Measurements from ENCODE around the gene FEZ2. TPM values are rescaled to one million over a fixed set of nuclear protein-coding genes. Genes with fewer than 3 reads are reported as not detected.

The FEZ2 gene
- total and polyA plus RNA-seq, 9 of the 15 experiments (the other 6 are each of a cell fraction or from before 2014, with no cell fraction given) = 9.9 to 35.5 (median 20.1) TPM

DNA sequence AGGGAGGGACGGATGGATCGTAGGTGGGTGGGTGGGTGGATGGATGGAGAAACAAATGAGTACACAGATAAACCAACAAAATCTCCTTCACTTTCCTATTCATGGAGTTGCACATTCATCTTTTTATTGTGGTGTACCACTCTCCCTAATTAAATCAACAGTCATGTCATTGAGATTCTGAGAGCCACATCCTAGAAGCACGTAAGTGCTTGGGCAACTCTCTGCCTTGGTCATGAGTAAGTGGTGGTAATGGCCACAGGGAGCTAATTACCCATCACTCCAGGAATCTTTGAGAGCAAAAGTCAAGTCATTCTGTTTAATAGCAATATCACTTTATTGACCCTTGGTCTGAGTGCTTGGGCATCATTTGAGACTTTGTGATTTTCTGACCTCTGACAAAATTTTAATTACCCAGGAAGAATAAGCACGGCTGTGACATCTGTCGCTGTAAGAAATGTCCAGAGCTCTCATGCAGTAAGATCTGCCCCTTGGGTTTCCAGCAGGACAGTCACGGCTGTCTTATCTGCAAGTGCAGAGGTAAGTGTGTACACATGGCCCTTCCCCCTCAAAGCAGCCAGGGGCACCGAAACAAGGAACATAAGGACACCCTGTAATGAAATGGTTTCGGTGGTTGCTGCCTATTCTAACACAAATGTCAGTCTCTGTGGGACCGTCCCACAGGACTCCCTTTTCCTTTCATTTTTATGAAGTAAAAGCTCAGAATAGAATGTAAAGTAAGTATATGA is 85.9 kb downstream of the FEZ2 start (continued):
- no peak for TF ChIP-seq JUND (IDR thresholded peaks at IDR 0.05; ENCODE audit: borderline replicate concordance, low read depth, low read length)
- TF ChIP-seq JUND (tag; IDR thresholded peaks at IDR 0.05; ENCODE audit: borderline replicate concordance, low read depth, low read length) = no peak; the same call in 2 of the 3 replicates
- TF ChIP-seq SMARCE1 (IDR thresholded peaks at IDR 0.05) = peak; percentile 74; the same call in 1 of the 2 replicates
- TF ChIP-seq, protein P1, sequence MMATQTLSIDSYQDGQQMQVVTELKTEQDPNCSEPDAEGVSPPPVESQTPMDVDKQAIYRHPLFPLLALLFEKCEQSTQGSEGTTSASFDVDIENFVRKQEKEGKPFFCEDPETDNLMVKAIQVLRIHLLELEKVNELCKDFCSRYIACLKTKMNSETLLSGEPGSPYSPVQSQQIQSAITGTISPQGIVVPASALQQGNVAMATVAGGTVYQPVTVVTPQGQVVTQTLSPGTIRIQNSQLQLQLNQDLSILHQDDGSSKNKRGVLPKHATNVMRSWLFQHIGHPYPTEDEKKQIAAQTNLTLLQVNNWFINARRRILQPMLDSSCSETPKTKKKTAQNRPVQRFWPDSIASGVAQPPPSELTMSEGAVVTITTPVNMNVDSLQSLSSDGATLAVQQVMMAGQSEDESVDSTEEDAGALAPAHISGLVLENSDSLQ (IDR thresholded peaks at IDR 0.05) = peak; percentile 20; the same call in 1 of the 2 replicates
- TF ChIP-seq TEAD4 (IDR thresholded peaks at IDR 0.05; ENCODE audit: low read length) = peak; percentile 83
- TF ChIP-seq TEAD4 (CRISPR knock-in tag; IDR thresholded peaks at IDR 0.05; ENCODE audit: borderline replicate concordance) = no peak
- TF ChIP-seq PML (IDR thresholded peaks at IDR 0.05; ENCODE audit: low read length) = 0 out of 2 replicates have a peak, but pooled peaks have one; percentile 44
- no peak for TF ChIP-seq SMARCA5 (IDR thresholded peaks at IDR 0.05)
- peak; percentile 43; the same call in 1 of the 2 replicates for TF ChIP-seq SMAD4 (CRISPR knock-in tag; conservative IDR thresholded peaks at IDR 0.05)
- TF ChIP-seq, protein P2, sequence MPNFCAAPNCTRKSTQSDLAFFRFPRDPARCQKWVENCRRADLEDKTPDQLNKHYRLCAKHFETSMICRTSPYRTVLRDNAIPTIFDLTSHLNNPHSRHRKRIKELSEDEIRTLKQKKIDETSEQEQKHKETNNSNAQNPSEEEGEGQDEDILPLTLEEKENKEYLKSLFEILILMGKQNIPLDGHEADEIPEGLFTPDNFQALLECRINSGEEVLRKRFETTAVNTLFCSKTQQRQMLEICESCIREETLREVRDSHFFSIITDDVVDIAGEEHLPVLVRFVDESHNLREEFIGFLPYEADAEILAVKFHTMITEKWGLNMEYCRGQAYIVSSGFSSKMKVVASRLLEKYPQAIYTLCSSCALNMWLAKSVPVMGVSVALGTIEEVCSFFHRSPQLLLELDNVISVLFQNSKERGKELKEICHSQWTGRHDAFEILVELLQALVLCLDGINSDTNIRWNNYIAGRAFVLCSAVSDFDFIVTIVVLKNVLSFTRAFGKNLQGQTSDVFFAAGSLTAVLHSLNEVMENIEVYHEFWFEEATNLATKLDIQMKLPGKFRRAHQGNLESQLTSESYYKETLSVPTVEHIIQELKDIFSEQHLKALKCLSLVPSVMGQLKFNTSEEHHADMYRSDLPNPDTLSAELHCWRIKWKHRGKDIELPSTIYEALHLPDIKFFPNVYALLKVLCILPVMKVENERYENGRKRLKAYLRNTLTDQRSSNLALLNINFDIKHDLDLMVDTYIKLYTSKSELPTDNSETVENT (CRISPR knock-in tag; IDR thresholded peaks at IDR 0.05) = no peak
- peak; percentile 51; the same call in 1 of the 2 replicates for TF ChIP-seq NBN (IDR thresholded peaks at IDR 0.05; ENCODE audit: low read depth)
- TF ChIP-seq JUN (IDR thresholded peaks at IDR 0.05; ENCODE audit: borderline replicate concordance, low read depth, low read length) = no peak
- no peak for TF ChIP-seq JUN (CRISPR knock-in tag; IDR thresholded peaks at IDR 0.05; ENCODE audit: borderline replicate concordance)
- no peak for TF ChIP-seq RFX1 (IDR thresholded peaks at IDR 0.05)
- TF ChIP-seq TRIM24 (IDR thresholded peaks at IDR 0.05) = peak; percentile 57 to 64; a peak in 2 of 4 replicates
- no peak for TF ChIP-seq ZNF431 (CRISPR knock-in tag; IDR thresholded peaks at IDR 0.05)
- peak; percentile 70 for TF ChIP-seq SMARCA4 (IDR thresholded peaks at IDR 0.05)
- no peak for TF ChIP-seq CHCHD3 (CRISPR knock-in tag; IDR thresholded peaks at IDR 0.05)
- TF ChIP-seq BHLHE40 (IDR thresholded peaks at IDR 0.05; ENCODE audit: low read length) = peak; percentile 29; the same call in 1 of the 2 replicates
- TF ChIP-seq GTF2A2 (tag; IDR thresholded peaks at IDR 0.05) = no peak

Data from K562 (cell line).